ENCODE measurements around the gene ARHGAP15. TPM values are rescaled to one million over a fixed set of nuclear protein-coding genes. Genes with fewer than 3 reads are reported as not detected.
A peak's percentile ranks its signal among the peaks of the same experiment; 100 is the strongest.
"Not testable (repeated sequence)": the region's sequence is repeated elsewhere in the genome, so short reads cannot be mapped to it uniquely, and the experiment has no call there.

The ARHGAP15 gene
- total RNA-seq, 1 experiment from 2014 or later = not detected

DNA sequence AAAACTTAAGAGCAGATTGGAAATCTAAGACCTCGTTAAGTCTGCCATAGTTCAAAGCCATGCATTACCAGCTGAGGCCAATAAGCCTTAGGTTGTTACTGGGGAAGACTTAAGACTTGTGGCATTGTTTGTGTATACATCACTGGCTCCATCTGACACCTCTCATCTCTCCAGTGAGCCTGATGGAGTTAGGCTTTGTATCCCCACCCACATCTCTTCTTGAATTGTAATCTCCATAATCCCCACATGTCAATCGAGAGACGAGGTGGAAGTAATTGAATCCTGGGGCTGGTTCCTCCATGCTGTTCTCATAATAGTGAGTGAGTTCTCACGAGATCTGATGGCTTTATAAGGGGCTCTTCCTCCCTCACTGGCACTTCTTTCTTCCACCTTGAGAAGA lies 404.6 kb downstream of the ARHGAP15 start:
- H3K4me2 ChIP-seq = no peak overlapping the region
- intact Hi-C loops (cut with micrococcal nuclease; ENCODE audit: unreplicated experiment) = no loop called here

DNA sequence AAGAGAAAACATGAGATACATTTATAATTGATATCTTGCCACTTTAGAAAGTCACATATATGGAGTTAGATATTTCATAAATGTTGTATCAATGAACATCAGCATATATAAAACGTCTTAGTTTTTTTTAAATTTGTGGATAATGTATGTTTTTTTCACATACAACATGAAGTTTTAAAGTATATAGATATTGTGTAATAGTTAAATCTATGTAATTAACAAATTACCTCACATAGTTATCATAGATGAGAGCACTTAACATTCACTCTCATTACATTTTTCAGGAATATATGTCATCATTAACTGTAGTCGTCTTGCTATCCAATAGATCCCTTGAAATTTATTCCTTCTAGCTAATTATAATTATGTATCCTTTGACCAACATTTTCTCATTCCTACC lies 406.6 kb downstream of the ARHGAP15 start:
- H3K4me1 ChIP-seq (replicated peaks; ENCODE audit: insufficient read depth) = no peaks in the 10 kb centered on the region
- no peaks in the 10 kb centered on the region for H4K20me1 ChIP-seq (ENCODE audit: insufficient read depth)
- no TSS peak for BruUV-seq (replicated peaks)
- no peaks in the 10 kb centered on the region for H3K36me3 ChIP-seq (ENCODE audit: low read depth)
- intact Hi-C loops (cut with micrococcal nuclease; ENCODE audit: unreplicated experiment) = no loop called here
- CTCF ChIA-PET = no interaction called here
- H2AFZ ChIP-seq = no peak overlapping the region
- H3K27me3 ChIP-seq (ENCODE audit: insufficient read depth, low read depth) = no peaks in the 10 kb centered on the region
- POLR2A ChIA-PET (ENCODE audit: unreplicated experiment) = no interaction called here
- no peaks in the 10 kb centered on the region for H3K79me2 ChIP-seq (ENCODE audit: low read depth)
- H3K4me3 ChIP-seq = no peak overlapping the region
- no peak for DNase-seq
- H3K9me3 ChIP-seq (ENCODE audit: insufficient read depth, low read depth) = no peaks in the 10 kb centered on the region
- H3F3A ChIP-seq (ENCODE audit: insufficient read depth, low read depth) = no peaks in the 10 kb centered on the region
- H3K27ac ChIP-seq = no peak overlapping the region
- no peak for TF ChIP-seq CTCF (conservative IDR thresholded peaks at IDR 0.05)
- TF ChIP-seq EZH2 (IDR thresholded peaks at IDR 0.05; ENCODE audit: low read depth) = no peak
- no peak overlapping the region for H3K4me2 ChIP-seq
- H3K9me2 ChIP-seq (ENCODE audit: insufficient read depth) = no peaks in the 10 kb centered on the region

More for the DNA sequence above, 404.6 kb downstream of the ARHGAP15 start:
- Histone ChIP-seq H3K4me3 (no peak overlapping the region), H2AFZ (0 out of 2 replicates have a peak overlapping the region, but pooled peaks have one; percentile 52), H4K20me1 (ENCODE audit: insufficient read depth) (no peaks in the 10 kb centered on the region), H3K79me2 (ENCODE audit: low read depth) (no peaks in the 10 kb centered on the region), H3K27ac (no peak overlapping the region), H3K4me1 (replicated peaks; ENCODE audit: insufficient read depth) (no peaks in the 10 kb centered on the region), H3K9me2 (ENCODE audit: insufficient read depth) (no peaks in the 10 kb centered on the region), H3K36me3 (ENCODE audit: low read depth) (no peaks in the 10 kb centered on the region), H3K27me3 (ENCODE audit: insufficient read depth, low read depth) (no peaks in the 10 kb centered on the region), H3K9me3 (ENCODE audit: insufficient read depth, low read depth) (no peaks in the 10 kb centered on the region), H3F3A (ENCODE audit: insufficient read depth, low read depth) (no peaks in the 10 kb centered on the region)
- ChIA-PET CTCF (no interaction called here), POLR2A (ENCODE audit: unreplicated experiment) (no interaction called here)
- no TSS peak for BruUV-seq (replicated peaks)
- TF ChIP-seq EZH2 (IDR thresholded peaks at IDR 0.05; ENCODE audit: low read depth) (no peak), CTCF (conservative IDR thresholded peaks at IDR 0.05) (no peak)
- DNase-seq = no peak

GRCh38 chr2:143541899-143542298 lies 412.7 kb downstream of the ARHGAP15 start:
- H3K79me2 ChIP-seq (ENCODE audit: low read depth); CTCF ChIA-PET; H4K20me1 ChIP-seq (ENCODE audit: insufficient read depth); H3K27me3 ChIP-seq (ENCODE audit: insufficient read depth, low read depth); H3K4me1 ChIP-seq (replicated peaks; ENCODE audit: insufficient read depth); BruUV-seq (replicated peaks); H3K4me3 ChIP-seq; H3K27ac ChIP-seq; H3K4me2 ChIP-seq; H2AFZ ChIP-seq; intact Hi-C loops (cut with micrococcal nuclease; ENCODE audit: unreplicated experiment); DNase-seq; H3K9me2 ChIP-seq (ENCODE audit: insufficient read depth); H3K36me3 ChIP-seq (ENCODE audit: low read depth); POLR2A ChIA-PET (ENCODE audit: unreplicated experiment); H3F3A ChIP-seq (ENCODE audit: insufficient read depth, low read depth); H3K9me3 ChIP-seq (ENCODE audit: insufficient read depth, low read depth): not testable (repeated sequence)
